Cardiac fibroblast (primary cell): Measurements from ENCODE around the gene DENND5B.

Experiments
- DNase-seq, 2 donors: peaks; one replicate each; pipeline versions ENCODE4 v3.0.0 to v3.0.0-alpha.2; 2010; ENCODE audit warnings: low read depth in 2 of 2
- H3K4me3 ChIP-seq, 2 donors: replicated peaks in 1 of 2; 1 replicate in 1 of 2; 2 replicates in 1 of 2; pipeline ENCODE4 v1.5.1; 2011; ENCODE audit warnings: low read depth in 2 of 2, low read length in 2 of 2, mild to moderate bottlenecking in 2 of 2, moderate library complexity in 1 of 2
- TF ChIP-seq, protein P1 (sequence below): IDR thresholded peaks from one replicate; pipeline ENCODE4 v1.5.1; 2011; ENCODE audit warnings: low read depth, mild to moderate bottlenecking, low read length, inconsistent platforms

The DENND5B gene

DNA sequence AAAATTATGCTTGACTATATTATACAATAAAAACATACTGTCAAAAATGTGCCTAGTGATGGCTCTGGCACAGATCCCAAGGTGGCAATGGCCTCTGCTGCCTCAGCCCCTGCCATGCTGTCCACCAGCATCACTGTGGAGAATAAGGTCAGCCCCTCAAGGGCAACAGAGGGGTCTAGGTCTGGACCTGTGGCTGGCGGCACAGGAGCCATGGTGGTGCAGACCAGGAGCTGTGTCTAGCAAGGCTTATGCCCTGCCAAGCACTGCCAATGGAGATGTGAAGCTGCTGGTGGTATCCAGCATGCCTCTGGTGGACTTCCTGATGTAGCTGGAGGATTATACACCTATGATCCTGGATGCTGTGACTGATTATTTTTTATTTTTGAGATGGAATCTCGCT is 125.9 kb downstream of the DENND5B start:
- no peak for DNase-seq
- H3K4me3 ChIP-seq: no peak overlapping the region
- TF ChIP-seq, protein P1, sequence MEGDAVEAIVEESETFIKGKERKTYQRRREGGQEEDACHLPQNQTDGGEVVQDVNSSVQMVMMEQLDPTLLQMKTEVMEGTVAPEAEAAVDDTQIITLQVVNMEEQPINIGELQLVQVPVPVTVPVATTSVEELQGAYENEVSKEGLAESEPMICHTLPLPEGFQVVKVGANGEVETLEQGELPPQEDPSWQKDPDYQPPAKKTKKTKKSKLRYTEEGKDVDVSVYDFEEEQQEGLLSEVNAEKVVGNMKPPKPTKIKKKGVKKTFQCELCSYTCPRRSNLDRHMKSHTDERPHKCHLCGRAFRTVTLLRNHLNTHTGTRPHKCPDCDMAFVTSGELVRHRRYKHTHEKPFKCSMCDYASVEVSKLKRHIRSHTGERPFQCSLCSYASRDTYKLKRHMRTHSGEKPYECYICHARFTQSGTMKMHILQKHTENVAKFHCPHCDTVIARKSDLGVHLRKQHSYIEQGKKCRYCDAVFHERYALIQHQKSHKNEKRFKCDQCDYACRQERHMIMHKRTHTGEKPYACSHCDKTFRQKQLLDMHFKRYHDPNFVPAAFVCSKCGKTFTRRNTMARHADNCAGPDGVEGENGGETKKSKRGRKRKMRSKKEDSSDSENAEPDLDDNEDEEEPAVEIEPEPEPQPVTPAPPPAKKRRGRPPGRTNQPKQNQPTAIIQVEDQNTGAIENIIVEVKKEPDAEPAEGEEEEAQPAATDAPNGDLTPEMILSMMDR: no peak

DNA sequence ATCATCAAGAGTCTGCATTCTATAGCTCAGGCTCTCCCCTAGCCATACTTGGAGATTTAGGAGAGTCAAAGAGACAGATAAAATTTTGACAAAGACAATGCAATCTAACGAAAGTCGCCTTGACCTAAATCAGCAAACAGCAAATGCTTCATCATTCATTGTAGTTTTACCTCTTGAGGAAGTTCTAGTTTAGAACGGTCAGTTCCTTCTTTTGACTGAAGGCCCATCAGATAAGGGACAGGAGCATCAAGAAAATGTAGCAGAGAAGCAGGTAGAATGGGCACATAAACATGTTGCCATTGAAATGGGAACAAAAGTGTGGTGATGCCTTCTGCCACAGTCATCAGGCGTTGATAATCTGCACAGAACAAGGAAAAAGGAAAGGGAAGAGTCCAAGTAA is 130.9 kb downstream of the DENND5B start:
- no peak overlapping the region for H3K4me3 ChIP-seq
- TF ChIP-seq, protein P1: no peak
- no peak for DNase-seq

DNA sequence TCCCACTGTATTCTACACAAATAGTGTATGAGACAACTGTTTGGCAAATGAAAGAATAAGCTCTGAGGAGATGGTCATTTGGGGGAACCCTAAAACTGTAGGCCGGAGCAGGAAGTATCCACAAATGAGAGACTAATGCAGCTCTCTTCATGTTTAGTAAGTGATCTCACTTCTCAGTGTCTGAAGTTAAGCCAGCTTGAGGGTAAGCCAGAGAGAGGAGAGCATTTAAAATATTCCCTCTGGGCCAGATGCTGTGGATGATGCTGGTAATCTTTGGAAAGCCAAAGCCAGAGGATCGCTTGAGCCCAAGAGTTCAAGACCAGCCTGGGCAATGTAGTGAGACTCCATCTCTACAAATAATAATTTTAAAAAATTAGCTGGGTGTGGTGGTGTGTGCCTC is 134.4 kb downstream of the DENND5B start:
- DNase-seq: no peak
- TF ChIP-seq, protein P1: no peak
- no peak overlapping the region for H3K4me3 ChIP-seq

DNA sequence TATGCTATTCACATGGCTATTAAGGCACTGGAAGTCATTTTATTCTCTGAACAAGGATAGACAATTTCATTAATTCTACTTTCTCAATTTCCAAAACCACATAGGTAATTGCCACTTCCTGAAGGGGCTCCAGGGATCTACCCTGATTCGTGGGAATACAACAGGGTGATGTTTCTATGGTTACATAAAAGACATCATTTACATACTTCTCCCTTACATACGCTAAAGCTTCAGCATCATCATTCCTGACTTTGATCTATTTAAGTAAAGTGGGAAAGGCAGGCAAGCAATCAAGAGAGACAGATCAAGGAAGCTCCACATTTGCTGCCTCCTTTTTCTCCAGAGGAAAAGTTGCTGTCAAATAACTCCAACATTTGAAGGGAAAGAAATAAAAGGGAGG is 146.2 kb downstream of the DENND5B start:
- DNase-seq: no peak
- TF ChIP-seq, protein P1: no peak
- no peak overlapping the region for H3K4me3 ChIP-seq

DNA sequence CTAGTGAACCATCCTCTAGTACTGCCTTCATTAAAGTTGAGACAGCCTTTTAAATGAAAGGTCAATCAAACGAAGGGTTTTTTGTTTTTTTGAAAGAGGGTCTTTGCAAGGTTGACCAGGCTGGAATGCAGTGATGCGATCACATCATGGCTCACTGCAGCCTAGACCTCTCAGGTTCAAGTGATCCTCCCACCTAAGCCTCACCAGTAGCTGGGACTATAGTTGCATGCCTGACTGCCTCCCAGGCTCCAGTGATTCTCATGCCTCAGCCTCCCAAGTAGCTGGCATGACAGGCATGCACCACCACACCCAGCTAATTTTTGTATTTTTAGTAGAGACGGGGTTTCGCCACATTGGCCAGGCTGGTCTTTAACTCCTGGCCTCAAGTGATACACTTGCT is 150.3 kb downstream of the DENND5B start:
- DNase-seq: no peak
- TF ChIP-seq, protein P1: no peak
- H3K4me3 ChIP-seq: no peak overlapping the region

DNA sequence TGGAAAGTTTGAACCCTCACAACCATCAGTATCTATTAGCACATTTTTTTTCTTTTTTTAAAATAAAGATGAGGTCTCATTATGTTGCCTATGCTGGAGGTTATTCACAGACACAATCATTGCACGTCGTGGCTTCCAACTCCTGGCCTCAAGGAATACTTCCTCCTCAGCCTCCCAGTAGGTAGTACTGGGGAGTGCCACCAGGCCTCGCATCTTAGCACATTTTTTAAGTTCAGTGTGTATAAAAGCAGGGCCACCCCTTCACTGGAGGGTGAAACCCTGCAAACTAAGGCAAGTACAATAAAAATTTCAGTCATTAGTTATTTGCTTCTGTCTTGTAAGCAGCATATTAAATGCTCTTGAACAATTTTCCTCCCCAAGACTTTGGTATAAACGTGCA is 150.8 kb downstream of the DENND5B start:
- TF ChIP-seq, protein P1: no peak
- no peak overlapping the region for H3K4me3 ChIP-seq
- DNase-seq: no peak

DNA sequence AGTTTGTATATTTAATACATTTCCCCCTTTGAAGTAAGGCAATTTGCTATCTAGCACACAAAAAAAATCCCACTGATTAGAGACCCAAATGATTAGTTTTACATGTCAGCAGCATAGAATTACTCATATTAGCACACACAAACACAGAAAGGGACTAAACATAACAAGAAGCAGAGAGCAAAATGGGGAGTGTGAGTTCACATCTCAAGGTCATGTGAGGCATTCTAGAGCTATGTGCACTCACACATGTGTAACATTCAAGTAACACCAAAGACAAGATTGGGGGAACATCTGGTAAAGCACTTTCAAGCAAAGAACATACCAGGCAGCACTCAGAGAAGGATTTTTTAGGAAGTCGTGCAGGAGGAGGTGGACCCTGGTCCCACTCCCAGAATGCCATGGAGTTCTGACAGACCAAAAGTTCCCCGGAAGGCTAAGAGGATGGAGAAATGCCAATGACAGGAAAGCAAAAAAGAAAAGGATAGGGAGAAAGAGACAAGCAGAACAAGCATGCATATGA is 159.2 kb downstream of the DENND5B start:
- no peak overlapping the region for H3K4me3 ChIP-seq
- TF ChIP-seq, protein P1: no peak
- DNase-seq: peak; percentile 9 to 36
